Caco-2 (cell line): ENCODE data around the gene SPOCK3. TPM values are rescaled to one million over a fixed set of nuclear protein-coding genes. Genes with fewer than 3 reads are reported as not detected.
"Not testable (repeated sequence)": the region's sequence is repeated elsewhere in the genome, so short reads cannot be mapped to it uniquely, and the experiment has no call there.

Experiments
- BruUV-seq: library from RNA; stranded (reverse); fragments of 400-500 nt; replicated peaks from 2 replicates; lab custom pipeline; 2021; lab: Mats Ljungman, UMichigan
- CTCF ChIA-PET: fragments of 300-600 bp; sonication (Branson Sonifier 250); formaldehyde crosslinking; loops from one replicate; lab custom pipeline; 2022; ENCODE audit warnings: antibody characterized with exemption; lab: Charles Lee
- POLR2A ChIA-PET: fragments of 300-600 bp; sonication (Branson Sonifier 250); formaldehyde crosslinking; loops from one replicate; lab custom pipeline; 2022; ENCODE audit warnings: antibody characterized with exemption; lab: Charles Lee
- DNase-seq, 2 experiments: peaks; one replicate each; pipeline versions ENCODE4 v3.0.0 to v3.0.0-alpha.2; 2020 to 2022
- H3K27me3 ChIP-seq: replicated peaks from 2 replicates; pipeline ENCODE4 v1.6.0; 2011; ENCODE audit warnings: low read length; ENCODE audit not compliant: control insufficient read depth, insufficient read depth
- H3K36me3 ChIP-seq: 2 replicates; pipeline ENCODE4 v1.5.1; 2011; ENCODE audit warnings: low read length; ENCODE audit not compliant: control insufficient read depth, insufficient read depth
- H3K4me1 ChIP-seq: fragments of 250-450 bp; sonication (Bioruptor Pico); 2 replicates; pipeline ENCODE4 v1.5.1; 2020; ENCODE audit warnings: mild to moderate bottlenecking
- H3K4me3 ChIP-seq: 2 replicates; pipeline ENCODE4 v1.5.1; 2011; ENCODE audit warnings: low read depth, mild to moderate bottlenecking, control low read depth, low read length
- H3K9me3 ChIP-seq: fragments of 250-450 bp; sonication (Bioruptor Pico); 2 replicates; pipeline ENCODE4 v1.5.1; 2020; ENCODE audit warnings: mild to moderate bottlenecking, moderate library complexity
- H3K27ac Mint-ChIP-seq: one replicate; pipeline ENCODE4 v1.8.0; 2022; ENCODE audit warnings: mixed read lengths; ENCODE audit not compliant: unreplicated experiment
- H3K27me3 Mint-ChIP-seq: one replicate; pipeline ENCODE4 v1.8.0; 2022; ENCODE audit warnings: mixed read lengths; ENCODE audit not compliant: insufficient read depth, unreplicated experiment
- H3K36me3 Mint-ChIP-seq: one replicate; pipeline ENCODE4 v1.8.0; 2022; ENCODE audit warnings: mild to moderate bottlenecking, mixed read lengths; ENCODE audit not compliant: insufficient read depth, unreplicated experiment
- H3K4me1 Mint-ChIP-seq: one replicate; pipeline ENCODE4 v1.8.0; 2022; ENCODE audit warnings: low read depth, mixed read lengths; ENCODE audit not compliant: unreplicated experiment
- H3K4me3 Mint-ChIP-seq: one replicate; pipeline ENCODE4 v1.8.0; 2022; ENCODE audit warnings: mild to moderate bottlenecking, moderate library complexity, mixed read lengths; ENCODE audit not compliant: unreplicated experiment
- H3K9me3 Mint-ChIP-seq: one replicate; pipeline ENCODE4 v1.8.0; 2022; ENCODE audit warnings: mixed read lengths; ENCODE audit not compliant: unreplicated experiment
- CTCF ChIP-seq, 2 experiments: fragments of 200-600 bp in 1 of 2; IDR thresholded peaks; 1 replicate in 1 of 2; 2 replicates in 1 of 2; pipeline versions ENCODE4 v1.5.1 to v1.8.0; 2011 to 2022; ENCODE audit warnings: antibody characterized with exemption in 1 of 2, control low read depth in 1 of 2, inconsistent platforms in 1 of 2, low read depth in 1 of 2, low read length in 1 of 2, mild to moderate bottlenecking in 1 of 2, moderate library complexity in 1 of 2; ENCODE audit not compliant: insufficient read depth in 1 of 2, severe bottlenecking in 1 of 2, unreplicated experiment in 1 of 2
- intact Hi-C: fragments of 100-400 bp; cut with micrococcal nuclease; formaldehyde crosslinking; loops from one replicate; pipeline ENCODE4 v1.10.0; 2022; ENCODE audit not compliant: unreplicated experiment
- total RNA-seq: library from RNA; stranded (reverse); gene quantifications from 2 replicates; pipeline ENCODE4 v1.2.3, GENCODE V29; 2022

Gene SPOCK3
- total RNA-seq, 1 experiment from 2014 or later, result 1.3 TPM

GRCh38 chr4:166741742-166742141, 492.6 kb downstream of the SPOCK3 start:
- no peak for DNase-seq
- no peaks in the 10 kb centered on the region for H3K9me3 ChIP-seq
- ChIA-PET CTCF (no interaction called here), POLR2A (no interaction called here)
- Mint-ChIP-seq H3K27ac (no peak overlapping the region), H3K4me1 (no peaks in the 10 kb centered on the region), H3K9me3 (peaks cover 6% of the 10 kb centered on the region), H3K36me3 (no peaks in the 10 kb centered on the region), H3K27me3 (no peaks in the 10 kb centered on the region), H3K4me3 (no peak overlapping the region)
- H3K27me3 ChIP-seq, result no peaks in the 10 kb centered on the region
- intact Hi-C loops, result no loop called here
- H3K36me3 ChIP-seq, result no peaks in the 10 kb centered on the region
- no peak for TF ChIP-seq CTCF (IDR thresholded peaks at IDR 0.05; ENCODE audit: insufficient read depth in 1 of 2, low read depth in 1 of 2, low read length in 1 of 2, severe bottlenecking in 1 of 2, unreplicated experiment in 1 of 2)
- no TSS peak for BruUV-seq
- no peaks in the 10 kb centered on the region for H3K4me1 ChIP-seq
- no peak overlapping the region for H3K4me3 ChIP-seq

GRCh38 chr4:166739215-166739614, 495.1 kb downstream of the SPOCK3 start:
- DNase-seq, H3K36me3 ChIP-seq, H3K4me1 Mint-ChIP-seq, intact Hi-C loops, H3K9me3 Mint-ChIP-seq, POLR2A ChIA-PET, H3K36me3 Mint-ChIP-seq, H3K4me3 Mint-ChIP-seq, H3K27me3 ChIP-seq, CTCF ChIA-PET, H3K4me1 ChIP-seq, H3K4me3 ChIP-seq, H3K27me3 Mint-ChIP-seq, H3K9me3 ChIP-seq, H3K27ac Mint-ChIP-seq, BruUV-seq: not testable (repeated sequence)

GRCh38 chr4:166737430-166737829, 496.9 kb downstream of the SPOCK3 start:
- Histone ChIP-seq H3K27me3 (no peaks in the 10 kb centered on the region), H3K4me1 (no peaks in the 10 kb centered on the region), H3K4me3 (no peak overlapping the region), H3K9me3 (no peaks in the 10 kb centered on the region), H3K36me3 (no peaks in the 10 kb centered on the region)
- Mint-ChIP-seq H3K27me3 (no peaks in the 10 kb centered on the region), H3K27ac (no peak overlapping the region), H3K4me1 (no peaks in the 10 kb centered on the region), H3K36me3 (no peaks in the 10 kb centered on the region), H3K4me3 (no peak overlapping the region), H3K9me3 (no peaks in the 10 kb centered on the region)
- TF ChIP-seq CTCF (IDR thresholded peaks at IDR 0.05; ENCODE audit: insufficient read depth in 1 of 2, low read depth in 1 of 2, low read length in 1 of 2, severe bottlenecking in 1 of 2, unreplicated experiment in 1 of 2), result no peak
- intact Hi-C loops, result no loop called here
- DNase-seq, result no peak
- no TSS peak for BruUV-seq
- ChIA-PET CTCF (no interaction called here), POLR2A (no interaction called here)

- no peaks in the 10 kb centered on the region for H3K9me3 Mint-ChIP-seq
- H3K4me1 Mint-ChIP-seq, result no peaks in the 10 kb centered on the region
- H3K27me3 ChIP-seq, result no peaks in the 10 kb centered on the region
- ChIA-PET CTCF (no interaction called here), POLR2A (no interaction called here)
- no peaks in the 10 kb centered on the region for H3K36me3 ChIP-seq
- no peak for DNase-seq
- no peak for TF ChIP-seq CTCF (IDR thresholded peaks at IDR 0.05; ENCODE audit: insufficient read depth in 1 of 2, low read depth in 1 of 2, low read length in 1 of 2, severe bottlenecking in 1 of 2, unreplicated experiment in 1 of 2)
- no TSS peak for BruUV-seq
- H3K4me1 ChIP-seq, result no peaks in the 10 kb centered on the region
- no peaks in the 10 kb centered on the region for H3K9me3 ChIP-seq
- intact Hi-C loops, result no loop called here
- no peaks in the 10 kb centered on the region for H3K36me3 Mint-ChIP-seq
- no peak overlapping the region for H3K4me3 Mint-ChIP-seq
- no peak overlapping the region for H3K4me3 ChIP-seq
- no peaks in the 10 kb centered on the region for H3K27me3 Mint-ChIP-seq
- H3K27ac Mint-ChIP-seq, result no peak overlapping the region
Measured at GRCh38 chr4:166735553-166735952, 498.7 kb downstream of the SPOCK3 start.
